Measurements from ENCODE around the gene LBHD1.
"Not testable (repeated sequence)": the region's sequence is repeated elsewhere in the genome, so short reads cannot be mapped to it uniquely, and the experiment has no call there.

LBHD1 gene

DNA sequence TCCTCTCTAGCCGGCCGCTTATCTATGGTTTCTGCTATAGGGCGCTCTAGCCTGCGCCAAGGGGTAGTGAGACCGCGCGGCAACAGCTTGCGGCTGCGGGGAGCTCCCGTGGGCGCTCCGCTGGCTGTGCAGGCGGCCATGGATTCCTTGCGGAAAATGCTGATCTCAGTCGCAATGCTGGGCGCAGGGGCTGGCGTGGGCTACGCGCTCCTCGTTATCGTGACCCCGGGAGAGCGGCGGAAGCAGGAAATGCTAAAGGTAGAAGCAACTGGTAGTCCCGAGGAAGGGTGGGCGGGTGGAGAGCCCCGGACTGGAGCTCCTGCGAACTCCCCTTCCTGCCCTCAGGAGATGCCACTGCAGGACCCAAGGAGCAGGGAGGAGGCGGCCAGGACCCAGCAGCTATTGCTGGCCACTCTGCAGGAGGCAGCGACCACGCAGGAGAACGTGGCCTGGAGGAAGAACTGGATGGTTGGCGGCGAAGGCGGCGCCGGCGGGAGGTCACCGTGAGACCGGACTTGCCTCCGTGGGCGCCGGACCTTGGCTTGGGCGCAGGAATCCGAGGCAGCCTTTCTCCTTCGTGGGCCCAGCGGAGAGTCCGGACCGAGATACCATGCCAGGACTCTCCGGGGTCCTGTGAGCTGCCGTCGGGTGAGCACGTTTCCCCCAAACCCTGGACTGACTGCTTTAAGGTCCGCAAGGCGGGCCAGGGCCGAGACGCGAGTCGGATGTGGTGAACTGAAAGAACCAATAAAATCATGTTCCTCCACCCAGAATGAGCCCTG is at the start of gene LBHD1, which contains the start of gene UQCC3:
TSS of gene LBHD1 (minus strand) at position 660 of the 782 bp plus-strand sequence. CDS start 2,236 bp downstream, outside the sequence.
TSS of gene UQCC3 (plus strand) at position 66 of the 782 bp plus-strand sequence. CDS start at position 139, 73 bp downstream.
- DNase-seq, result peak; percentile 97

DNA sequence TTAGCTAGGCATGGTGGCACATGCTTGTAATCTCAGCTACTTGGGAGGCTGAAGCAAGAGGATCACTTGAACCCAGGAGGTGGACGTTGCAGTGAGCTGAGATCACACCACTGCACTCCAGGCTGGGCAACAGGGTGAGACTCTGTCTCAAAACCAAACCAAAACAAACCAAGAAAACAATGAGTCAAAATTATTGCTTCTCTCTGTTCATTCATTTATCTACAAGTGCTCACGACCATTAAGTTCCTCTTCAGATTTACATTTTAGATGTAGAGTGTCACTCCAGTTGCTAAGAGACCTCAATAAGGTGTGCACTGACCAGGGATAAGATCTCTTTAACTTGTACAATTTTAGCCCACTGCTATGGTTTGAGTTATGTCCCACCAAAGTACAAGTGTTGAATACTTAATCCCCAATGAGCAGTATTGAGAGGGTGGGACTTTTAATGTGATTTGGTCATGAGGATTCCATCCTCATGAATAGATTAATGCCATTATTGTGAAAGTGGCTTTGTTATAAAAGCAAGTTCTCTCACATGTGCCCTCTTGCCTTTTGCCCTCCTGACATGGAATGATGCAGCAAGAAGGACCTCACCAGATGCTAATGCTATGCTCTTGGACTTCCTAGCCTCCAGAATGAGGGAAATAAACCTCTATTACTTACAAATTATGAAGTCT is 47.4 kb upstream of the LBHD1 start:
- DNase-seq, result no peak

DNA sequence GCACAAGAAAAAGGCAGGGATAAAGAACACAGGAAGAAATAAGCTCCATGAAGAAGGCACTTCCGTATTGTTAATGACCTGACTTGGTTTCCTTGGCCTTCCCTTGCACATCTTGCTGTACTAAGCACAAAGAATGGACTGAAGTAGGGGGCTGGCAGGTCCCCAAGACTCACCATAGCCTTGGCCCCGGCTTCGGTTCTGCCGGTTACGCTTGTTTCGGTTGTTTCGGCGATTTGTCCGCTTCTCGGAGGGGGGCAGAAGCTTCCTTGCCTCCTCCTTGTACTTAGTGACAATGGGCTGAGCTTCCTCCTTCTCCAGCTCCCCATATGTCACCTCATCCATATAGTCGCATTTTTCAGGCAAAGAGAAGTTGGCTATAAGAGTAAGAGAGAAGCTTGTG is 44.7 kb upstream of the LBHD1 start:
- DNase-seq, result no peak

DNA sequence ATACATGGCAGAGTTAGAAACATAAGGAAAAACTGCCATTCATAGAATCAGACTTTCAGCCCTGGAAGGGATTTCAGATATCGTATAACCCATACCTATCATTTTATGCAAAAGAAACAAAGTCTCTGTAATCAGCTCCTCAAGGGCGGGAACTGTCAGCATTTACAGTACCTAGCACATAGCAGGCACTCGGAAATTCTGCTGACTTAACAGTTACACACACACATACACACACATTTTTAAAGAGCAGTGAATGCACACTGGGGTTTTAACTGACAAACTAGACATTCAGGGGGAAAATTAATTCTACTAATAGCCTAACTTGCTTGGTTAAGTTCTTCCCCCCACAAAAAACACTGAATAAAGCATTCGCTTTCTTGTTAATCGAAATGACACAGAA is 44.1 kb upstream of the LBHD1 start:
- DNase-seq, result no peak

DNA sequence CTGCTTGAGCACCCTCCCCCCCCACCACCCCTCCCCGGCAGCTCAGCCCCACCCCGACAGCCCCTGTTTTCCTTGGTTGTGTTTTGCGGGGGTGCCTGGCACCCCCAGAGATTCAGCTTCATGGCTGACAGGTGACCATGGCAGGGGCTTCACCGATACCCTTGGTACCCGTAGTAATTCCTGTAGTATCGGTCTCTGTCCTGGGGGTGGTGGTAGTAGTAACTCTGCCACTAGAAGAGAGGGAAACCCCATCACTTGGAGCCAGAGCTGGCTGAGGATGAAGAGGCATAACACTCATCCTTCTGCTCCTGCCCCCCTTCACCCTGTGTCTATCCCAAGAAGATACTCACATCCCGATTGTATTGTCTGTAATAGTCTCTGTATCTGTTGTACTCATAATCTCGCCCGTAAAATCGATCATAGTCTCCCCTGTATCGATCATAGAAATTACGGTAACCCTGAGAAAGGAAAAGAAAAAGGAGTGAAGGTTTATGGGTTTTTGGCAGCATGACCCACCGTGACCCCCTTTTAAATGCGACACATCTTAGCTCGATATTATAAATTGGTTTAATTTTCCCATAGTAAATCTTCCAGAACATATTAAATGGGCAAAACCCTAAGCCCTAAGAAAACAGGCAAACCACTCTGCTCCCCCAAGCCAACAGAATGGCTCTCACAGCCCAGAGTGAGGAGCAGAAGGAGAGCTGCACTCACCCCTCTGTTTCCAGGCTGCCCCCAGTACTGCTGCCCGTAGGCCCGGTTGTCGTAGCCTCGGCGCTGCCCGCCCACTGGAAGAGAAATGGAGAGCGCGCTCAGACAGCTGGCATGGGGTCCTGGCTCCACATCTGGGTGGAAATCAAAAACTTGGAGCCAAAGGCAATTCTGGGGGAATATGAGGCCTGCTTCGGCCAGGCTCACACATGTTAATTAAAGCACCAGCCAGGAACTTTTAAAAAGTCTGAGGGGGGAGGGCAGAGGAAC is 43.4 kb upstream of the LBHD1 start:
- no peak for DNase-seq

DNA sequence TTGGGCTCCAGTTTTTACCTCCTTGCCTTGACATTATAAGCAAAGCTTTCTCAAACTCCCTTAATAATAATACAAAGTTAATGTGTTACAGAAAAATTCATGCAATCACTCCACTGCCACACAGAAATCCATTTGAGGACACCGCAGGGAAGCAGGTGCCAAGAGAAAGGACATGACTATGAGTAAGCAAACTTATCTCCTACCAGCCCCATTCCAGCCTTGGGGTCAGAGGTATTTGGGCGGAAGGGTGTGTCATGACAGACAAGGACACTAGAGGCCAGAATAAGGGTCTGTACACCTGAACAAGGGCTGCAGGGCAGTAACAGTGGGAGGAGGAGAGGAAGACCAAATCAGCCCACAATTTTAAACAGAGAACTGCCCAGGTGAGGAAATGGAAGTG is 41.3 kb upstream of the LBHD1 start:
- DNase-seq, result peak; percentile 22

DNA sequence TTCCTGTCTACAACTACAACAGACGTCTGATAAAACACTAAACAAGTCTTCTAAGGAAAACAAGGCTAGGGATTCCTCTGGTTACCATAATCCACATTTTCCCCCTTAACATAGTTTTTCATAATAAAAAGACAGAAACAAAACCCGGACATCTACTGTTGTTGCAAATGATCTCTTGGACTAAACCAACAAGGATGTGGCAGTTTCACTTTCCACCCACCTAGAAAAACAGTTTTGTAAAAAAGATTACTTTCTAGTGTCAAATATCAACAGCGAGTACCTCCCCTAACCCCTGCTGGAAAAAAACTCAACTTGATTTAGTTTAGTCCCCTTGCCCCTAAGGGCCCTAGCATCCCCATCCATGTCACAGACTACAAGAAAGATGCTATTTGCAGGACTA is 40.8 kb upstream of the LBHD1 start:
- no peak for DNase-seq

DNA sequence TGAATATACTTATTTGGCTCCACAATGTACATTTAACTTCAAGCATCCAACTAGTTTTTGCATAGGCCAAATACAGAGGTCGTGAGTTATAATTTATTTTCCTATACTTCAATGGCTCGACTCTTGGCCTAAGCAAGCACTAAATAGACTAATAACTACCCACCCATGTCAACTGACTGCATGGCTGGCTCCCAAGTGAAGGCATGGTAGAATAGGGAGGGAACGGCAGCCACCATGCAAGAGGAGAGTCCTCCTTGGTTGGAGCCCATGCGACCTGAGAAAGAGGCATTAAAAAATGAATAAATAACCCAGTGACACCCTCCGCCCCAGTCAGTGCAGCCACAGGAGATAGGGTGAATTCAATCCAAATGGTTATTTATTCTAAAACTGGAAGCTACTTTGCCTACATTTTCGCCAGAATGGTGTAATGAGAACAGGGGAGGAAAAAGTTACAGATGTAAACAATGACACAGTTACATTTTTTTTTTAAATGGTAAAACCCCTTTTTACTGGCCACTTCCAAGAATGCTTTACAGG is 40.3 kb upstream of the LBHD1 start:
- no peak for DNase-seq

DNA sequence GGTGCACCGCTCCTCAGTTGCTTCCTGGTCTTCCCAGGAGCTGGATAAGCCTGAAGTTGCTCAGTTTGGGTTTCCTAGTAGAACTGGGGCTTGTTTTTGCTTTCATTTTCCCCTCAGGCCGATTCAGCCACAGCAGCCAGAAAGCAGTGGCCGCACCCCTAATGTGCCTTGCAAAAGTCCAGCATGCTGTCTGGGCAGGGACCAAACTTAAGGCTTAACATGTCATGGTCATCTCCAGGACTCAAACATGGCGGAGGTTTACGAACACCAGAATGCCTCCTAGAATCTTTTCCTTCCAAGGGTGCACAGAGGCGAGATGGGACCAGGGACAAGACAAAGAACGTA is 37.9 kb upstream of the LBHD1 start:
- DNase-seq, result peak; percentile 78

DNA sequence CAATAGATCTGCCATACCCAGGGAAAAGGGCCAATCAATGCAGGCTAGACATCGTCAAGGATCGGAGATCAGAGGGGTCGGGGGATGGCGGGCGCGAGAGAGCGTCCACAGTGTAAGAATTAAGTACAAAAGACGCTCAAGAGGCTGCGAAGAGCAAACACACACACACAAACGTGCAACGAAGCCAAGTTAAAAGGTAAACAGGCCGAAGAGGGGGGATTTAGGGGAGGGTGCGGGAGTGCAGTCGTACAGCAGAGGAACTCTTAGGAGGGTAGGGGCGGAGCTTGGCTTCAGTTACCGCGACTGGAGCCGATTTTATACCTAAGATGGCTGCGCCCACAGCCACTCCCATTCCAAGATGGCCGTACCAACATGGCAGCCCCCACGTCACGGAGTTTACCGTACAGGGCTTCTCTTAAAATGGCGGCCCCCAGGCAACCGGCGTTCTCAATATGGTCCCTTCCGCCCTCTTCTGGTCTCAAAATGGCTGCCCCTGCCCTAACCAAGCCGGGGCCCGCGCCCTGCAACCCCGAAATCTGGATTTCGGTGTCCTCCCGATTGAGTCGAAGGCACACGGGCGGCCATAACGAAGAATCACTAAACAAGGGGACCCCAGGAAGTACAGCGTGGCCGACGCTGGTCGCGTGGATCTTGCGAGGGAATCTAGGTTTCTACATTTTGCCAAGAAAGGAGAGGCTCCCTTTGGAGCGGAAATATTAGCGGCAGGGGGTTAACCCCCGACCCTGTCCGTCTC is 37.4 kb upstream of the LBHD1 start:
- DNase-seq, result peak; percentile 99

DNA sequence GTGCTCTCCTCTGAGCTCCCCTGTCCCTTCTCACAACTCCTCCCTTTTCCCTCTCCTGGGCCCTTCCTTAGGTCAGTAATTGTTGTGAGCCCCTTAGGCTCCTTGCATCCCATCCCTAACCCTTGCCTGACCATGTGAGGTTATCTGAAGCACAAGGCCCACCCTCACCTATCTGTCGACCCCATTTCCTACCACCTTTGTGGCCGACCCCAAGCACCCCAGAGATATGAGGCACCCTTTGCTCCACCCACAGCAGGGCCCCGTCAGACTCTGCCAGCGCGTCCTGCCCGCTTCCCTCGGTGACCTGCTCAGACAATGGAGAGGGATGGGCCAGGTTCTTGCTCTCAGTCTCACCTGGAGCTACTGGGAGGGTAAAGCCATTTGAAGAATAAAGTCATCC is 36.7 kb upstream of the LBHD1 start:
- DNase-seq, result peak; percentile 83

DNA sequence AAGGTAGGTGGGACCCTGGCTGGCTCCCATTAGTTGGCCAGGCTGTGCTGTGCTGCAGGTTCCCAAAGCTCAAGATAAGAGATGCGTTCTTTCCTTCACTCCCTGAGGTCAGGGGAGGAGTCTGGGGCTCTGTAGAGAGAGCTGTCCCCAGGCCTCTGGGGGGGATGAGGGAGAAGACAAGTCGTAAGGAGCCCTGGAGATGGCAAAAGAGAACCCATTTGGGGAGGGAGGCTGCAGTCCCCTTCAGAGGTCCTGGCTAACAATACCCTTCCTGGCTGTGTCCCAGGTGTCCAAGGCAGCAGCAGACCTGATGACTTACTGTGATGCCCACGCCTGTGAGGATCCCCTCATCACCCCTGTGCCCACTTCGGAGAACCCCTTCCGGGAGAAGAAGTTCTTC is 36.3 kb upstream of the LBHD1 start:
- no peak for DNase-seq

DNA sequence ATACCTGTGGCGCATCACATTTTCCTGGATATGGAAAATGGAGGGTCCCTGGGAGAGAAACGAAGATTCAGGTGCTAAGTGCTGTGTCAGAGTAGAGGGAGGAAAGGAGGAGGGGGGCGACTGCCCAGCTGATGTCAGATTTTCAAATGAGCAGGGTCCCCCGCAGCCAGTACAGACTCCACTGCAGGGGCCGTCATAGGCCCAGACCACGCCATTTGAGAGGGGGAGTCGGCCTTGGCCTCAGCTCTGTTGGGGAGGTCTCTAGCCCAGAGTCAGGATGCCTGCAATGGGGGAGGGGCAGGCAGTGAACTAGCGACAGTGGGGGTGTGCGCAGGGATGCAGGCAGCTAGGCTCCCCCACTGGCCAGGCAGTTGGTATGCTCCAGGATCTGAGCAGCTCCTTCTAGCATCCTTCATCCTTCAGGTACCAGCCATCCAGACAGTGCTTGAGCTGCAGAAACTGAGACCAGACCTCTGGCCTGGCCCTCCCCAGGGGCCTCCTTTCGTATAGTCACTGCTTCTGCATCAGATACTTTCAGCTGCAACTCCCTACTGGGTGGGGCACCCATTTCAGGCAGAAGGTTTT is 35.3 kb upstream of the LBHD1 start, which contains the start of the genes BSCL2 and GNG3:
TSS of gene BSCL2 (minus strand) at position 148 of the 585 bp plus-strand sequence. CDS start 229 bp downstream, outside the sequence.
TSS of gene GNG3 (plus strand) at position 400 of the 585 bp plus-strand sequence. CDS start 620 bp downstream, outside the sequence.
- DNase-seq, result no peak

DNA sequence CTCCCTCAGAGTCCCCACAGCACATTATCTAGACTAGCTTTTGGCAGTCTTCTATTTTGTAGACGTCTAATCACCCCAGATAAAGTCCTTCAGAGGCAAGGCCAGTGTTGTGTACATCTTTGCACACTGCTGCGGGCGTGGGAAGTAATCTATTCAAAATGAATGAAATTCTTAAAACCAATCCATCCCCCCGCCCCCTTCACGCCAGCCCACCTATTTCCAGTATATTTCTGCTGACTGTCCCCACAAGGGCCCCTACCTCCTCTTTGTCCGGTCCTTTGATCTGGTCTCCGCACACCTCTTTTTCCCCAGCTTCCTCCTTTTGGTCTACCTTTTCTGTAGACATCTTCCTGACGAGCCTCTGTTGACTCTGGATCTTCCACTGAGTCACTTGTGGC is 34.8 kb upstream of the LBHD1 start:
- no peak for DNase-seq

DNA sequence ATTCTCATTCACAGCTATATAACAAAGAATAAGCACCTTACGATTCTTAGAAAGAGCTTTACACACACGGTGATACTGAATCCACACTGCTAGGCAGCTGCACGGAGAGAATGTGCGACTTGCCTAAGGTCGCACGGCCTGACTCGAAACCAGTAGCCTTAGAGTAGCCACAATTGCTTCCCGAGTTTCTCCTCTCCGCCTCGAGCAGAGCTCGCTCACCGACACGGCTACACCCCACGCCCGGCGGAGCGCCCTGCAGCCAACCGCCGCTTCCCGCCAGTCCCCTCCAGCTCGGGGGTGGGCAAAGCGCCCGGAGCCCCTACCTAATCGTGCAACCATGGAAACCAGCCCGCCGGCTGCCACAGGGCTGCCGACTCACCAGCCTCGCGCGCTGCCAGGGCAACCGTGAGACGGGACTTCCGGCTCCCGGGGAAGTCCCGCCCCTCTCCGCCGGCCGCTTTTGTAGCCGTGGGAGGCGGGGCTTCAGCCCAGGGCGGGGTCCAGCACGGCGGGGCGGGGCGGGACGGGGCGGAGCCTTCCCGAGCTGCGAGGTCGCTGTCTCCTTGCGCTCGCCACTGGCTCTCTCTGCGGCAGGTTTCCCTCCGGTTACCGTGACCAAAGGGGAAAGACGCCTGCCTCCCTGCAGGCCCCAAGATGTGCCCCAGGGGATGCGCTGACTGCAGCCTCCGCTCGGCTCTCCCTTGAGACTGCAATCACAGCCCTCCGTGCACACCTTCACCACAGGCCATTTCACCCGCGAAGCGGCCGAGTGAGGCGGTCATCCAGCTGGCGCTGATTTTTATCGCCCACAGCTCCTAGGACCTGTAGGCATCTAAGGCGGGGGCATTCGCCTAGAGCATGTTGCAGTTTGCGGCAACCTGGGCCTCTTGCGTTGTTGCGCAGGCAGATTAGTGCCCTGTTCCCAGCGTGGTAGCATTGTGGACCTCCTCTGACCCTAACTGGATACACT is 34.1 kb upstream of the LBHD1 start:
- DNase-seq, result peak; percentile 97

DNA sequence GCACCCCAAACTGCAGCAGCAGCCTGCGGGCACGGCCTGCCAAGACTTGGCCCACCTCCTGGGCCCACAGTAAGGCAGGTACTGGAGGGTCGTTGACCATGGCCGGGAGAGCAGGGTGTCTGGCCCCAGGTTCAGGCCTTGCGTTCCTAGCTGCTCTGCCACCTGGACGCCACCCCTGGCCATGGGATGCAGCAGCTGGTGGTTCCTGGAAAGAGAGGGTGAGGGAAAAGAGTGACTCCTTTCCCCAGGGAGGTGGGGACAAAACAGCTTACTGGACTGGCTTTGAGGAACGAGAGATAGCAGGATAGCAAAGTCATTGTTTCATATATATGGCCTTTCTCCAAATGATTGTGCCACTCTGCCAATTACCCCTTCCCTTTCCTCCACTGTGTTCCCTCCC is 33.3 kb upstream of the LBHD1 start:
- peak; percentile 78 for DNase-seq

DNA sequence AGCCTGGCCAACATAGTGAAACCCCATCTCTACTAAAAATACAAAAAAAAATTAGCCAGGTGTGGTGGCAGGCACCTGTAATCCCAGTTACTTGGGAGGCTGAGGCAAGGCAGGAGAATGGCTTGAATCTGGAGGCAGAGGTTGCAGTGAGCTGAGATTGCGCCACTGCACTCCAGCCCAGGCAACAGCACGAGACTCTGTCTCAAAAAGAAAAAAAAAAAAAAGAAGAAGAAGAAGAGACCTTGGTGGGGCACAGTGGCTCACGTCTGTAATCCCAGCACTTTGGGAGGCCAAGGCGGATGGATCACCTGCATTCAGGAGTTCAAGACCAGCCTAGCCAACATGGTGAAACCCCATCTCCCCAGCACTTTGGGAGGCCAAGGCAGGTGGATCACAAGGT is 31.9 kb upstream of the LBHD1 start:
- DNase-seq, result not testable (repeated sequence)

DNA sequence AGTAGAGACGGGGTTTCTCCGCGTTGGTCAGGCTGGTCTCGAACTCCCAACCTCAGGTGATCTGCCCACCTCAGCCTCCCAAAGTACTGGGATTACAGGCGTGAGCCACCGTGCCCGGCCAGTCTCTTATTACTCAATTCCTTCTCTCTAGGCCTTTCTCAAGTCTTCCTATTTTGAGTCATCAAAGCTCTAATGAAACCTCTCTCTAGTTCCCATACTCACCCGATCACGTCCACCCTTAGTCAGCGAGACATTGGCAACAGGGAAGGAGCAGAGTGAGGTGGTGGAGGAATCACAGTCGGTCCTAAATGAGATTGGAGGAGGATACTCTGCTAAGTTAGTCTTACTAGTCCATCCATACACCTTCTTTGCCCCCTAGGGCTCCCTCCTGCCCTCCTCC is 30.2 kb upstream of the LBHD1 start:
- DNase-seq, result no peak

DNA sequence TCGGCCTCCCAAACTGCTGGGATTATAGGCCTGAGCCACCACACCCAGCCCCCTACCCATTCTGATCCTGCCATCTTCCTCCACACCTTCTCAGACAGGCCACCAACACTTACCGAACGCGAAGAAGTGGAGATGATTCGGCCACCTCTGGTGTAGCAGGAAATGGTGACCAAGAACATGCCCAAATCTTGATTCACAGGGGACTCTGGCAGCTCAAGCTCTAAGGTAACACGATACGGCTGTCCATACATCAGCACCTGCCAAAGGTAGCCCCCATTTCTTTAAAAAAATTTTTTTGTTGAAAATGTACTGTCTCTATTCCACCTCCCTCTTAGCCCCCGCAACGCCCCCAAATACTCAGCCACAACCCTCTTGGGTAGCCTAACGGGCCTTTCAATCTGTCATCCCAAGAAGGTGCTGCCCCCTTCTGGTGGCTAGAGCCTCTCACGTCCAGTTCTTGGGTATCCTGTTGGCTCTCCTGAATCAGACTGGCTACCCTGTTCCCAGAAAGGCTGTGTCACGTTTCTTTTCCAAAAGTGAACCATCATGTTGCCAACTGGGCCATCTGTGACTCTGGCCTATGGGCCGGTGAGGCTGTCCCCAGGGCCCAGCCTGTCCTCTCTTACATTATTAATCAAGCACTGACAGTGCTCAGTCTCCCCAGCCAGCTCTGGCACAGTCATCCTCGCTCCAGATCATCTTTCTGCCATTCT is 22.5 kb upstream of the LBHD1 start:
- peak; percentile 88 for DNase-seq

DNA sequence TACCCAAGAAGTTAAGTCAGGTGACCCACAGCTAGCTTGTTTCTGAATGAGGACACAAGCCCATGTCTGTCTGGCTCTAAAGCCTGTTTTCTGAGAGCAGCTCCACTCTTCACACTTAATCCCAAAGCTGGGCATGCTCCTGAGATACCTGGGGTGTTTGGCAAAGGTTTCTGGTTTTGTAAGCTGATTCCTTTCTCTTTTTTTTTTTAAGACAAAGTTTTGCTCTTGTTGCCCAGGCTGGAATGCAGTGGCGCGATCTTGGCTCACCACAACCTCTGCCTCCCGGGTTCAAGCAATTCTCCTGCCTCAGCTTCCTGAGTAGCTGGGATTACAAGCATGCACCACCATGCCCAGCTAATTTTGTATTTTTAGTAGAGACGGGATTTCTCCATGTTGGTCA is 21.6 kb upstream of the LBHD1 start:
- DNase-seq, result not testable (repeated sequence)

All from DMS53 (cell line).